Measurements from ENCODE around the gene DCAKD.
A peak's percentile ranks its signal among the peaks of the same experiment; 100 is the strongest.

DCAKD gene

GRCh38 chr17:45051060-45051719 is at the start of gene DCAKD:
Gene DCAKD, minus strand, starts transcription at chr17:45051632. Its CDS starts 16,747 bp downstream, at chr17:45034885.
- peak; percentile 88 for DNase-seq

- peak; percentile 11 for DNase-seq
Observed at GRCh38 chr17:45098869-45099616, 47.6 kb upstream of the DCAKD start.

- DNase-seq: no peak
Observed at GRCh38 chr17:45098081-45098868, 46.8 kb upstream of the DCAKD start.

- DNase-seq: no peak
Observed at GRCh38 chr17:45096926-45097325, 45.5 kb upstream of the DCAKD start.

GRCh38 chr17:45096141-45096540 is 44.7 kb upstream of the DCAKD start:
- DNase-seq: no peak

- no peak for DNase-seq
Observed at GRCh38 chr17:45093444-45094110, 42.1 kb upstream of the DCAKD start.

GRCh38 chr17:45092911-45093430 is 41.5 kb upstream of the DCAKD start:
- DNase-seq: no peak

- no peak for DNase-seq
Observed at GRCh38 chr17:45091778-45092425, 40.5 kb upstream of the DCAKD start.

GRCh38 chr17:45090711-45091110 is 39.3 kb upstream of the DCAKD start:
- DNase-seq: no peak

GRCh38 chr17:45088741-45089140 is 37.3 kb upstream of the DCAKD start:
- no peak for DNase-seq

GRCh38 chr17:45087978-45088377 is 36.5 kb upstream of the DCAKD start:
- DNase-seq: no peak

- DNase-seq: no peak
Observed at GRCh38 chr17:45087504-45087975, 36.1 kb upstream of the DCAKD start.

- no peak for DNase-seq
Observed at GRCh38 chr17:45086865-45087503, 35.6 kb upstream of the DCAKD start.

GRCh38 chr17:45086391-45086790 is 35.0 kb upstream of the DCAKD start:
- no peak for DNase-seq

GRCh38 chr17:45081047-45081703 is 29.7 kb upstream of the DCAKD start:
- DNase-seq: no peak

GRCh38 chr17:45077643-45078042 is 26.2 kb upstream of the DCAKD start:
- no peak for DNase-seq

GRCh38 chr17:45073414-45074070 is 22.1 kb upstream of the DCAKD start:
- DNase-seq: no peak

GRCh38 chr17:45070809-45071208 is 19.4 kb upstream of the DCAKD start:
- DNase-seq: no peak

GRCh38 chr17:45070001-45070400 is 18.6 kb upstream of the DCAKD start:
- DNase-seq: no peak

- no peak for DNase-seq
Observed at GRCh38 chr17:45067637-45068036, 16.2 kb upstream of the DCAKD start.

- DNase-seq: no peak
Observed at GRCh38 chr17:45063198-45063597, 11.8 kb upstream of the DCAKD start.
